ENCODE data around the gene C11orf65. TPM values are rescaled to one million over a fixed set of nuclear protein-coding genes. Genes with fewer than 3 reads are reported as not detected.
"Not testable (repeated sequence)": the region's sequence is repeated elsewhere in the genome, so short reads cannot be mapped to it uniquely, and the experiment has no call there.

The C11orf65 gene
- total RNA-seq, 1 experiment from 2014 or later = 1.3 TPM

DNA sequence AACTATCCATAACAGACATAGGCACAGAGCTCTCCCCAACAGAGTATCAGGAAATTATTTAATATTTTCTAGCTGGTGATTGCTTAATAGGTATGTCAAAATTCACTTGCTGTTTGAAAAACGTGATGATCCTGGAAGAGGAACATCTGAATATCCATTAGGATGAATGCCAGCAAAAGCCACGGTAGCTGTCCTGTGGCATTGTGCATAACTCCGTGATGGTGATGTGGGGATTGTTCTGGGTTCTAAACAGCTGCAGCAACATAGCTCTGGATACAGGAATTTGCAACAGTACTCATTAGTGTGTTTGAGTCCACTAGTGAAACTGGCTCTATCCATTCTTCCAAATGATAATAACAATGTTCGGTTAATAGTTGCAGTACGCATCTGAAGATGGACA lies 78.8 kb downstream of the C11orf65 start:
- no peak overlapping the region for H2AFZ ChIP-seq (ENCODE audit: low read depth, low read length, poor library complexity, severe bottlenecking)
- no peaks in the 10 kb centered on the region for H3K4me1 ChIP-seq (ENCODE audit: control insufficient read depth in 1 of 2, insufficient read depth in 2 of 2, low read length in 2 of 2)
- H3K36me3 ChIP-seq (ENCODE audit: control insufficient read depth in 1 of 2, insufficient read depth in 2 of 2, low read length in 2 of 2) = no peaks in the 10 kb centered on the region
- no TSS peak for BruUV-seq (replicated peaks)
- POLR2A ChIA-PET = no interaction called here
- DNase-seq (ENCODE audit: low read depth, low spot score) = no peak
- intact Hi-C loops (cut with micrococcal nuclease) = no loop called here
- H4K20me1 ChIP-seq (ENCODE audit: insufficient read depth) = no peaks in the 10 kb centered on the region
- no peaks in the 10 kb centered on the region for H3K79me2 ChIP-seq (ENCODE audit: insufficient read depth, low read length)
- H3K4me2 ChIP-seq (ENCODE audit: low read length) = no peak overlapping the region
- no peaks in the 10 kb centered on the region for H3K9me2 ChIP-seq (ENCODE audit: insufficient read depth)
- H3K9me3 ChIP-seq (ENCODE audit: control insufficient read depth in 1 of 2, insufficient read depth in 1 of 2, low read depth in 1 of 2, low read length in 2 of 2) = no peaks in the 10 kb centered on the region
- no peak for ATAC-seq
- H3K27ac ChIP-seq (ENCODE audit: low read depth, low read length) = no peak overlapping the region
- CTCF ChIA-PET = no interaction called here
- RAD21 ChIA-PET (ENCODE audit: low non-redundant PET in 1 of 2, low total read pairs in 2 of 2, uncharacterized antibody in 2 of 2, unreplicated experiment in 2 of 2) = no interaction called here
- no peaks in the 10 kb centered on the region for H3K27me3 ChIP-seq (ENCODE audit: insufficient read depth, low read length)
- H3K4me3 ChIP-seq (replicated peaks in 1 of 2; ENCODE audit: low read depth in 1 of 2, low read length in 2 of 2) = no peak overlapping the region
- H3K9ac ChIP-seq (ENCODE audit: low read length) = no peak overlapping the region
- TF ChIP-seq RAD21 (IDR thresholded peaks at IDR 0.05; ENCODE audit: low read depth) = no peak
- TF ChIP-seq, protein P1, sequence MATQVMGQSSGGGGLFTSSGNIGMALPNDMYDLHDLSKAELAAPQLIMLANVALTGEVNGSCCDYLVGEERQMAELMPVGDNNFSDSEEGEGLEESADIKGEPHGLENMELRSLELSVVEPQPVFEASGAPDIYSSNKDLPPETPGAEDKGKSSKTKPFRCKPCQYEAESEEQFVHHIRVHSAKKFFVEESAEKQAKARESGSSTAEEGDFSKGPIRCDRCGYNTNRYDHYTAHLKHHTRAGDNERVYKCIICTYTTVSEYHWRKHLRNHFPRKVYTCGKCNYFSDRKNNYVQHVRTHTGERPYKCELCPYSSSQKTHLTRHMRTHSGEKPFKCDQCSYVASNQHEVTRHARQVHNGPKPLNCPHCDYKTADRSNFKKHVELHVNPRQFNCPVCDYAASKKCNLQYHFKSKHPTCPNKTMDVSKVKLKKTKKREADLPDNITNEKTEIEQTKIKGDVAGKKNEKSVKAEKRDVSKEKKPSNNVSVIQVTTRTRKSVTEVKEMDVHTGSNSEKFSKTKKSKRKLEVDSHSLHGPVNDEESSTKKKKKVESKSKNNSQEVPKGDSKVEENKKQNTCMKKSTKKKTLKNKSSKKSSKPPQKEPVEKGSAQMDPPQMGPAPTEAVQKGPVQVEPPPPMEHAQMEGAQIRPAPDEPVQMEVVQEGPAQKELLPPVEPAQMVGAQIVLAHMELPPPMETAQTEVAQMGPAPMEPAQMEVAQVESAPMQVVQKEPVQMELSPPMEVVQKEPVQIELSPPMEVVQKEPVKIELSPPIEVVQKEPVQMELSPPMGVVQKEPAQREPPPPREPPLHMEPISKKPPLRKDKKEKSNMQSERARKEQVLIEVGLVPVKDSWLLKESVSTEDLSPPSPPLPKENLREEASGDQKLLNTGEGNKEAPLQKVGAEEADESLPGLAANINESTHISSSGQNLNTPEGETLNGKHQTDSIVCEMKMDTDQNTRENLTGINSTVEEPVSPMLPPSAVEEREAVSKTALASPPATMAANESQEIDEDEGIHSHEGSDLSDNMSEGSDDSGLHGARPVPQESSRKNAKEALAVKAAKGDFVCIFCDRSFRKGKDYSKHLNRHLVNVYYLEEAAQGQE (IDR thresholded peaks at IDR 0.05; ENCODE audit: low read depth) = no peak
- no peak for TF ChIP-seq POLR2A (IDR thresholded peaks at IDR 0.05; ENCODE audit: borderline replicate concordance, extremely low read depth, insufficient read depth, insufficient read length)
- no peak for TF ChIP-seq EZH2 (IDR thresholded peaks at IDR 0.05)
- no peak for TF ChIP-seq CEBPB (IDR thresholded peaks at IDR 0.05; ENCODE audit: low read depth)
- no peak for TF ChIP-seq SIN3A (IDR thresholded peaks at IDR 0.05; ENCODE audit: low read depth)
- TF ChIP-seq FOSL1 (IDR thresholded peaks at IDR 0.05; ENCODE audit: low read depth) = no peak

DNA sequence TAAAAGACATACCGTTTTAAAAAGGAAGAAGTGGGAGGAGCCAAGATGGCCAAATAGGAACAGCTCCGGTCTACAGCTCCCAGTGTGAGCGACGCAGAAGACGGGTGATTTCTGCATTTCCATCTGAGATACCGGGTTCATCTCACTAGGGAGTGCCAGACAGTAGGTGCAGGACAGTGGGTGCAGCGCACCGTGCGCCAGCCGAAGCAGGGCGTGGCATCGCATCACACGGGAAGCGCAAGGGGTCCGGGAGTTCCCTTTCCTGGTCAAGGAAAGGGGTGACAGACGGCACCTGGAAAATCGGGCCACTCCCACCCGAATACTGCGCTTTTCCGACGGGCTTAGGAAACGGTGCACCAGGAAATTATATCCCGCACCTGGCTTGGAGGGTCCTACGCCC lies 93.8 kb downstream of the C11orf65 start:
- intact Hi-C loops (cut with micrococcal nuclease); H3K79me2 ChIP-seq (ENCODE audit: insufficient read depth, low read length); H3K27me3 ChIP-seq (ENCODE audit: insufficient read depth, low read length); RAD21 ChIA-PET (ENCODE audit: low non-redundant PET in 1 of 2, low total read pairs in 2 of 2, uncharacterized antibody in 2 of 2, unreplicated experiment in 2 of 2); H2AFZ ChIP-seq (ENCODE audit: low read depth, low read length, poor library complexity, severe bottlenecking); H3K4me2 ChIP-seq (ENCODE audit: low read length); H3K27ac ChIP-seq (ENCODE audit: low read depth, low read length); H3K9ac ChIP-seq (ENCODE audit: low read length); H3K36me3 ChIP-seq (ENCODE audit: control insufficient read depth in 1 of 2, insufficient read depth in 2 of 2, low read length in 2 of 2); H4K20me1 ChIP-seq (ENCODE audit: insufficient read depth); DNase-seq (ENCODE audit: low read depth, low spot score); H3K9me2 ChIP-seq (ENCODE audit: insufficient read depth); ATAC-seq; H3K4me1 ChIP-seq (ENCODE audit: control insufficient read depth in 1 of 2, insufficient read depth in 2 of 2, low read length in 2 of 2); H3K9me3 ChIP-seq (ENCODE audit: control insufficient read depth in 1 of 2, insufficient read depth in 1 of 2, low read depth in 1 of 2, low read length in 2 of 2); POLR2A ChIA-PET; BruUV-seq (replicated peaks); H3K4me3 ChIP-seq (replicated peaks in 1 of 2; ENCODE audit: low read depth in 1 of 2, low read length in 2 of 2); CTCF ChIA-PET: not testable (repeated sequence)

All from HCT116 (cell line).